Activated B cell treated with CpG ODN at 0.5 μM for 24 hours (primary cell): Measurements from ENCODE around the gene TRIM62. TPM values are rescaled to one million over a fixed set of nuclear protein-coding genes. Genes with fewer than 3 reads are reported as not detected.

Source experiments
- ATAC-seq: fragments of 200-7000 bp; cut with Tn5 transposase; one replicate; pipeline ENCODE4 v1.10.0; 2021; ENCODE audit warnings: low read depth, mild to moderate bottlenecking, moderate library complexity
- CTCF ChIA-PET: fragments of 350-600 bp; sonication (Branson Sonifier 250); formaldehyde crosslinking; loops from one replicate; lab custom pipeline; 2021; ENCODE audit warnings: antibody characterized with exemption; lab: Charles Lee
- POLR2A ChIA-PET: fragments of 350-600 bp; sonication (Branson Sonifier 250); formaldehyde crosslinking; loops from one replicate; lab custom pipeline; 2021; ENCODE audit warnings: antibody characterized with exemption; lab: Charles Lee
- DNase-seq: peaks from one replicate; pipeline ENCODE4 v3.0.0; 2022
- H3K27ac Mint-ChIP-seq: one replicate; pipeline ENCODE4 v1.8.0; 2020; ENCODE audit warnings: mixed read lengths
- H3K27me3 Mint-ChIP-seq: one replicate; pipeline ENCODE4 v1.8.0; 2021; ENCODE audit warnings: mixed read lengths
- H3K36me3 Mint-ChIP-seq: one replicate; pipeline ENCODE4 v1.8.0; 2021; ENCODE audit warnings: low read depth, mixed read lengths
- H3K4me1 Mint-ChIP-seq: one replicate; pipeline ENCODE4 v1.8.0; 2021; ENCODE audit warnings: mixed read lengths
- H3K4me3 Mint-ChIP-seq: one replicate; pipeline ENCODE4 v1.8.0; 2020; ENCODE audit warnings: mild to moderate bottlenecking, mixed read lengths
- H3K9me3 Mint-ChIP-seq: one replicate; pipeline ENCODE4 v1.8.0; 2020; ENCODE audit warnings: mixed read lengths
- intact Hi-C: fragments of 100-400 bp; cut with micrococcal nuclease; formaldehyde crosslinking; loops from one replicate; pipeline ENCODE4 v1.15.1; 2024
- total RNA-seq: library from RNA; stranded (reverse); gene quantifications from 2 replicates; pipeline ENCODE4 v1.2.3, GENCODE V29; 2022
- TF ChIP-seq, protein P1 (sequence below): fragments of 200-600 bp; IDR thresholded peaks from one replicate; pipeline ENCODE4 v1.8.0; 2022; ENCODE audit warnings: antibody characterized with exemption, mild to moderate bottlenecking

The TRIM62 gene
- total RNA-seq, 1 donor from 2014 or later: 10.1 TPM

GRCh38 chr1:33098371-33098770 is 83.5 kb downstream of the TRIM62 start:
- DNase-seq (no peak), ATAC-seq (no peak)
- intact Hi-C loops: no loop called here
- H3K4me3 Mint-ChIP-seq: no peak overlapping the region
- CTCF ChIA-PET: interaction anchor here (0.8 kb wide), 1 partner anchor 9 kb away, joined by 3 read pairs; no protein-coding TSS in a partner anchor
- no peaks in the 10 kb centered on the region for H3K36me3 Mint-ChIP-seq
- peaks cover 2% of the 10 kb centered on the region for H3K27me3 Mint-ChIP-seq
- no peak overlapping the region for H3K27ac Mint-ChIP-seq
- peaks cover 6% of the 10 kb centered on the region for H3K4me1 Mint-ChIP-seq
- POLR2A ChIA-PET: no interaction called here
- no peaks in the 10 kb centered on the region for H3K9me3 Mint-ChIP-seq
- TF ChIP-seq, protein P1, sequence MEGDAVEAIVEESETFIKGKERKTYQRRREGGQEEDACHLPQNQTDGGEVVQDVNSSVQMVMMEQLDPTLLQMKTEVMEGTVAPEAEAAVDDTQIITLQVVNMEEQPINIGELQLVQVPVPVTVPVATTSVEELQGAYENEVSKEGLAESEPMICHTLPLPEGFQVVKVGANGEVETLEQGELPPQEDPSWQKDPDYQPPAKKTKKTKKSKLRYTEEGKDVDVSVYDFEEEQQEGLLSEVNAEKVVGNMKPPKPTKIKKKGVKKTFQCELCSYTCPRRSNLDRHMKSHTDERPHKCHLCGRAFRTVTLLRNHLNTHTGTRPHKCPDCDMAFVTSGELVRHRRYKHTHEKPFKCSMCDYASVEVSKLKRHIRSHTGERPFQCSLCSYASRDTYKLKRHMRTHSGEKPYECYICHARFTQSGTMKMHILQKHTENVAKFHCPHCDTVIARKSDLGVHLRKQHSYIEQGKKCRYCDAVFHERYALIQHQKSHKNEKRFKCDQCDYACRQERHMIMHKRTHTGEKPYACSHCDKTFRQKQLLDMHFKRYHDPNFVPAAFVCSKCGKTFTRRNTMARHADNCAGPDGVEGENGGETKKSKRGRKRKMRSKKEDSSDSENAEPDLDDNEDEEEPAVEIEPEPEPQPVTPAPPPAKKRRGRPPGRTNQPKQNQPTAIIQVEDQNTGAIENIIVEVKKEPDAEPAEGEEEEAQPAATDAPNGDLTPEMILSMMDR: no peak

DNA sequence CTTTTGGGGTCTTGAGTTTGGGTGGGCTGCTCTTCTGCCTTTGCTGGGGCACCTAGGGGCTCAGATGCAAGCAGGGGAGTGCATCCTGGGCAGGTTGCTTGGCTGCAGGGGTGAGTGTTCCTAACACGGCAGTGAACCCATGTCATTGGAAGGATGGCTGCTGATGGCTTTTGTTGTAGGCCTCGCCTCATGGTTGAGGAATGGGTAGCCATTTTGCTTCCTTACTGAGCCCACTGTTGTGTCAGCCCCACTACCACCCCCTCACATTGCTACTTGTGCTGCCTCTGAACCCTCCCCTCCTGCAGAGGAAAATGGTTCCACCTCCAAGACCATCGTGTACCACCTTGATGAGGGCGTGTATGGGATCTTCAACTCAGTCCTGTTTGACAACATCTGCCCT is 84.1 kb downstream of the TRIM62 start:
- no peak overlapping the region for H3K27ac Mint-ChIP-seq
- peaks cover 6% of the 10 kb centered on the region for H3K4me1 Mint-ChIP-seq
- no peak for DNase-seq
- ChIA-PET POLR2A (no interaction called here), CTCF (interaction anchor here (0.8 kb wide), 1 partner anchor 9 kb away, joined by 3 read pairs; no protein-coding TSS in a partner anchor)
- TF ChIP-seq, protein P1: no peak
- ATAC-seq: no peak
- no peaks in the 10 kb centered on the region for H3K36me3 Mint-ChIP-seq
- no peak overlapping the region for H3K4me3 Mint-ChIP-seq
- intact Hi-C loops: no loop called here
- H3K9me3 Mint-ChIP-seq: no peaks in the 10 kb centered on the region
- H3K27me3 Mint-ChIP-seq: peaks cover 2% of the 10 kb centered on the region

DNA sequence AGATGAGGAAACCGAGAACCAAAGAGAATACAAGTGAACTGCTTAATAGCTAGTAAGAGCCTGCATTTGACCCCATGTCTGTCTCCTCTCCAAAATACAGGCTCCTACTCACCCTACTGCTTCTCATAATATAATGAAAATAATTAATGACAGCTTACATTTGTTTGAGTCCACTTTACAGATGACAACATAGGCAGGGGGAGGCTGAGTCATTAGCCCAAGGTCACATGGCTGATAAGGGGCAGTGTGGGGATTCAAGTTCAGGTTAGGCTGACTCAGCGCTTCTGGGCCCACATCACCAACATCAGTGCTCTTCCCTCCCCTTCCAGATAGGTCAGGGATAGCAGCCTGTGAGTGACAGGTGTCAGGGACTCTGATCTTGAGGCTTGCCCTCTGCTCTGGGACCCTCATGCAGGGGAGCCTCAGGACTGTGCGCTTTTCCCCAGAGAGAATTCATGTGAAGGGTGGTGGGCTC is 84.7 kb downstream of the TRIM62 start:
- POLR2A ChIA-PET: interaction anchor here (1.3 kb wide), 1 partner anchor 30 kb away, joined by 4 read pairs; no protein-coding TSS in a partner anchor
- ATAC-seq (no peak), DNase-seq (no peak)
- TF ChIP-seq, protein P1: no peak
- intact Hi-C loops: no loop called here
- Mint-ChIP-seq H3K4me3 (no peak overlapping the region), H3K27me3 (peaks cover 2% of the 10 kb centered on the region), H3K4me1 (peaks cover 6% of the 10 kb centered on the region), H3K9me3 (no peaks in the 10 kb centered on the region), H3K36me3 (no peaks in the 10 kb centered on the region), H3K27ac (no peak overlapping the region)
- CTCF ChIA-PET: interaction anchor here (0.9 kb wide), 1 partner anchor 172 kb away, joined by 8 read pairs; no protein-coding TSS in a partner anchor

DNA sequence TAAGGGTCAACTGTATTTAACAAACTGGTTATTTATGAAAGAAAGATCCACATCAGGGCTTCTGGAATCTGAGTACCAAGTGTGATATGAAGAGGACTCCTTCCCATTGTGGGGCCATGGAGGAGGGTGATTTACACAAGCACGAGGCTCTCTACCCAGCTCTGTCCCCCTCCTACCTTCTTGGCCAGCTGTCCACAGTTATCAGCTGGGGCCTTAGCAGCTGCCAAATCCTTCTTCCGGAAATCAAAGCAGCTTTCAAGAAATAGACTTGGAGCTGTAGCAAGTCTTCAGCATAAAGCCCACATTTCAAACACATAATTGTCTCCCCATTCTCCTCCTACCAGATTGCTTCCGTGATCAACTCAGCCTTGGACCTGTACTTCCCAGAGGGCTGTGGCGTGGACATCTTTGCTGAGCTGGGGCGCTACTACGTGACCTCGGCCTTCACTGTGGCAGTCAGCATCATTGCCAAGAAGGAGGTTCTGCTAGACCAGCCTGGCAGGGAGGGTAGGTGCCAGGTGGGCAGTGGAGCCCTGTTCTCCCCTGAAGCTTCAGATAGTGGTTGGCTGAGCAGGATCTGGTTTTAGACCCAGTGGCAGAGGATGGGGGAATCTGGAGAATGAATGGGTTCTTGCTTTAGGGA is 85.4 kb downstream of the TRIM62 start:
- Mint-ChIP-seq H3K27me3 (peaks cover 2% of the 10 kb centered on the region), H3K4me3 (no peak overlapping the region), H3K36me3 (no peaks in the 10 kb centered on the region), H3K4me1 (peaks cover 6% of the 10 kb centered on the region), H3K9me3 (no peaks in the 10 kb centered on the region), H3K27ac (no peak overlapping the region)
- TF ChIP-seq, protein P1: no peak
- intact Hi-C loops: no loop called here
- ChIA-PET CTCF (interaction anchor here (0.9 to 1.4 kb wide), 2 partner anchors 164 to 171 kb away, joined by 4 to 8 read pairs; no protein-coding TSS in a partner anchor), POLR2A (interaction anchor here (1.3 kb wide), 1 partner anchor 31 kb away, joined by 4 read pairs; no protein-coding TSS in a partner anchor)
- ATAC-seq (no peak), DNase-seq (no peak)

Other genes with a start within 250 kb of the TRIM62 start
- 22.7 and 23.6 TPM in 2 replicates for gene RNF19B, start 217.2 kb downstream of the TRIM62 start, total RNA-seq
- 156 and 162 TPM in 2 replicates for gene AK2, start 145.2 kb downstream of the TRIM62 start, total RNA-seq
- gene AZIN2, start 100.9 kb downstream of the TRIM62 start, total RNA-seq: 0.82 and 0.93 TPM in 2 replicates
- gene ZNF362, start 74.4 kb upstream of the TRIM62 start, total RNA-seq: 14.1 and 17.7 TPM in 2 replicates
- not detected in 2 replicates for gene A3GALT2, start 139.1 kb upstream of the TRIM62 start, total RNA-seq
- gene PHC2, start 249.1 kb upstream of the TRIM62 start, total RNA-seq: 16.4 and 18.1 TPM in 2 replicates